Measurements from ENCODE around the gene SNAI3. TPM values are rescaled to one million over a fixed set of nuclear protein-coding genes. Genes with fewer than 3 reads are reported as not detected.

The SNAI3 gene
- total and polyA plus RNA-seq, 2 experiments from 2014 or later, result 2.9 to 3.7 TPM

GRCh38 chr16:88712362-88712979 is 26.2 kb upstream of the SNAI3 start:
- no peak for TF ChIP-seq CTCF (IDR thresholded peaks at IDR 0.05; ENCODE audit: low read depth, low read length)
- no peak overlapping the region for H3K27ac ChIP-seq
- H3K4me3 ChIP-seq, result no peak overlapping the region
- H3K9me3 ChIP-seq (ENCODE audit: low read depth), result no peaks in the 10 kb centered on the region
- peaks cover 9% of the 10 kb centered on the region for H3K36me3 ChIP-seq
- H3K4me1 ChIP-seq (ENCODE audit: low read depth), result no peaks in the 10 kb centered on the region
- no peaks in the 10 kb centered on the region for H3K27me3 ChIP-seq
- no peak for DNase-seq (ENCODE audit: low read depth in 1 of 2, low spot score in 1 of 2)

DNA sequence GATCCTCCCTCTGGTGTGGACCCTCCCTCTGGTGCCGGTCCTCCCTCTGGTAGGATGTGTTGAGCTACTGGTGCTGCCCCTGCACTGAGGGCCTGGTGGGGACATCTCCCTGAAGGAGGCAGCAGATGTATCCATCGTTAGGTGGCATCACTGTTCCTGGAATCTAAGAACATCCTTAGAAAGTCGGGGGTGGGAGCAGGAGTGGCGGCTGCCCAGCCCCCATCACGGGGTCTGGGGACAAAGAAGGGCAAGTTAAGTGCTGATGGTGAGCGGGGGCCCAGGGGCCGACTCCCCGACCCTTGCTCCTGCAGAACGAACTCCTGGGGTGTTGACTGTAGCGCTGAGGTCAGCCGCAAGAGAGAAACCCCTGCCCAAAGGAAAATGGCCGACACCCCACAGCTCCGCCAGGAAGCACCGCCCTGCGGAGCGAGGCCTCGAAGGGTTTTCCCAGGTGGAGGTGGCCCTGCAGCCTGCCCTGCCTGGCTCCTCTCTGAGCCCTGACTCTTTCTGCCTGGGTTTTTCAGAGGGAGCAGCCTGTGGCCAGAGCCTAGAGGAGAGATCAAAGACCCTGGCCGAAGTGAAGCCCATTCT is 25.5 kb upstream of the SNAI3 start:
- Histone ChIP-seq H3K27me3 (no peaks in the 10 kb centered on the region), H3K36me3 (peaks cover 9% of the 10 kb centered on the region), H3K9me3 (ENCODE audit: low read depth) (no peaks in the 10 kb centered on the region), H3K4me3 (no peak overlapping the region), H3K27ac (no peak overlapping the region), H3K4me1 (ENCODE audit: low read depth) (no peaks in the 10 kb centered on the region)
- TF ChIP-seq CTCF (IDR thresholded peaks at IDR 0.05; ENCODE audit: low read depth, low read length), result no peak
- no peak for DNase-seq (ENCODE audit: low read depth in 1 of 2, low spot score in 1 of 2)

DNA sequence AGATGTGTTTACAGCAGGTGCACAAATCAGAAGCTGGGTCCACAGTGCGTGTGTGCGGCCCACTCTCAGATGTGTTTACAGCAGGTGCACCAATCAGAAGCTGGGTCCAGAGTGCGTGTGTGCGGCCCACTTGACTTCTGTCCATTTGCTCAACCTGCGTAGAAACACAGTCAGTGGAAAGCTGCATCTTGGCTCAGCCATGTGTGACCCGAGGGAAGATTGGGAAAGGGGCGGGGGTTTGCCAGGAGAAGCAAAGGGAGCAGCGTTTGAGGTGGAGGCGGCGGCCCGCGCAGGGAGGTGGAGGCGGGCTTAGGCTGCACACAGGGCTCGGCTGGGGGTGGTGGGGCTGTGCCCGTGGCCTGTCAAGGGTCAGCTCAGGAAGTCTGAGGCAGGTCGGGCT is 24.2 kb upstream of the SNAI3 start:
- no peak overlapping the region for H3K27ac ChIP-seq
- H3K27me3 ChIP-seq, result no peaks in the 10 kb centered on the region
- no peak overlapping the region for H3K4me3 ChIP-seq
- no peaks in the 10 kb centered on the region for H3K9me3 ChIP-seq (ENCODE audit: low read depth)
- no peak for DNase-seq (ENCODE audit: low read depth in 1 of 2, low spot score in 1 of 2)
- no peaks in the 10 kb centered on the region for H3K4me1 ChIP-seq (ENCODE audit: low read depth)
- H3K36me3 ChIP-seq, result no peaks in the 10 kb centered on the region
- no peak for TF ChIP-seq CTCF (IDR thresholded peaks at IDR 0.05; ENCODE audit: low read depth, low read length)

DNA sequence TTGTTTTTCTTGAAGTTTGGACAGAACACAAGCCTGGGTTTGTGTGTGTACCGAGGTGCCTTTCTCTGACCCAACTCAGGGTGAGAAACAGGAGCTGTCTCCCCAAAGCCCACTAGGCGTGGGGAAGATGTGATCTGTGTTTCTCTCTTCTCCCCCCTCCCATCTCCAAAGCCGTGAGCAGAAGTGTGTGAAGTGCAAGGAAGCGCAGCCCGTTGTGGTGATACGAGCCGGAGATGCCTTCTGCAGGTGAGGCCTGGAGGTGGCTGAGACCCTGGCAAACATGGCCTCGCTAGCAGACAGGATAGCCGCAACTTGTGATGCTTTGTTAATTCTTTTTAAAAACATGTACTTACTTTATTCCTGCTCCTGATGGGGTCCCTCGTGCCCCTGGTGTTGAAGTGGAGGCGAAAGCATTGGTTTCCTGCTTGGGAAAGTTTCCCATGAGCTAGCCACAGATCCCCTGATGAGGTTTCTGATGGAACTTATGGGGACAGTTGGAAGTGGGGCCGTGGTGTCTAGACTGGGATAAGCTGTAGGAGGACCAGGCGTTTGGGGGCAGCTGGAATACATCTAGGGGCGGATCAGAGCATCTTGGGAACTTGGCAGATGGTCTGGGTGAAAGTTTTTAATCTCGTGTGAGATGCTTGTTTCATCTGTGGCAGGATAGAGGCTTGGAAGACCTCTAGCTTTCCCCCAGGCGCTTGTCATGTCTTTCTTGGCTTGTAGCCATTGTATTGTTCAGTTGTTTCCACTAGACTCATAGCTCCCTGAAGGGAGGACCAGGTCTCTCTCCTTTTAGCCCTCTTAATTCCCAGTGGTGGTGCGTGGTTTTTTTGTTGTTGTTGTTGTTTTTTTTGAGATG is 20.9 kb upstream of the SNAI3 start:
- TF ChIP-seq CTCF (IDR thresholded peaks at IDR 0.05; ENCODE audit: low read depth, low read length), result no peak
- Histone ChIP-seq H3K27me3 (no peaks in the 10 kb centered on the region), H3K4me1 (ENCODE audit: low read depth) (peaks cover 5% of the 10 kb centered on the region), H3K4me3 (peak overlapping the region; percentile 69), H3K36me3 (no peaks in the 10 kb centered on the region), H3K27ac (peak overlapping the region; percentile 46), H3K9me3 (ENCODE audit: low read depth) (no peaks in the 10 kb centered on the region)
- no peak for DNase-seq (ENCODE audit: low read depth in 1 of 2, low spot score in 1 of 2)

- TF ChIP-seq CTCF (IDR thresholded peaks at IDR 0.05; ENCODE audit: low read depth, low read length), result no peak
- peak; percentile 90 to 95 for DNase-seq (ENCODE audit: low read depth in 1 of 2, low spot score in 1 of 2)
- Histone ChIP-seq H3K4me1 (ENCODE audit: low read depth) (peaks cover 5% of the 10 kb centered on the region), H3K36me3 (no peaks in the 10 kb centered on the region), H3K27me3 (no peaks in the 10 kb centered on the region), H3K27ac (peak within 1 kb of the TSS; percentile 46), H3K9me3 (ENCODE audit: low read depth) (no peaks in the 10 kb centered on the region), H3K4me3 (peak within 1 kb of the TSS; percentile 69)
Measured at GRCh38 chr16:88706229-88706964, 20.1 kb upstream of the SNAI3 start, which contains the start of the genes CTU2 and RNF166. Gene CTU2 (plus strand): TSS chr16:88706503. CDS start chr16:88706531, 28 bp downstream. Gene RNF166 (minus strand): TSS chr16:88706408. CDS start chr16:88706325, 83 bp downstream.

All from cardiac muscle cell (in vitro differentiated cells and primary cell).